GM10266 (cell line): ENCODE measurements around the gene RAD17.
"Not testable (repeated sequence)": the region's sequence is repeated elsewhere in the genome, so short reads cannot be mapped to it uniquely, and the experiment has no call there.

Experiments used
- DNase-seq: peaks from one replicate; pipeline ENCODE4 v3.0.0; 2012; ENCODE audit errors: extremely low spot score
- TF ChIP-seq, protein P1 (sequence below): IDR thresholded peaks from 2 replicates; pipeline ENCODE4 v1.5.1; 2012; ENCODE audit warnings: mild to moderate bottlenecking, low read depth; ENCODE audit not compliant: control insufficient read depth, insufficient read depth; ENCODE audit errors: missing control alignments

Gene RAD17

GRCh38 chr5:69367697-69368279, 1.8 kb upstream of the RAD17 start:
- DNase-seq: no peak
- TF ChIP-seq, protein P1, sequence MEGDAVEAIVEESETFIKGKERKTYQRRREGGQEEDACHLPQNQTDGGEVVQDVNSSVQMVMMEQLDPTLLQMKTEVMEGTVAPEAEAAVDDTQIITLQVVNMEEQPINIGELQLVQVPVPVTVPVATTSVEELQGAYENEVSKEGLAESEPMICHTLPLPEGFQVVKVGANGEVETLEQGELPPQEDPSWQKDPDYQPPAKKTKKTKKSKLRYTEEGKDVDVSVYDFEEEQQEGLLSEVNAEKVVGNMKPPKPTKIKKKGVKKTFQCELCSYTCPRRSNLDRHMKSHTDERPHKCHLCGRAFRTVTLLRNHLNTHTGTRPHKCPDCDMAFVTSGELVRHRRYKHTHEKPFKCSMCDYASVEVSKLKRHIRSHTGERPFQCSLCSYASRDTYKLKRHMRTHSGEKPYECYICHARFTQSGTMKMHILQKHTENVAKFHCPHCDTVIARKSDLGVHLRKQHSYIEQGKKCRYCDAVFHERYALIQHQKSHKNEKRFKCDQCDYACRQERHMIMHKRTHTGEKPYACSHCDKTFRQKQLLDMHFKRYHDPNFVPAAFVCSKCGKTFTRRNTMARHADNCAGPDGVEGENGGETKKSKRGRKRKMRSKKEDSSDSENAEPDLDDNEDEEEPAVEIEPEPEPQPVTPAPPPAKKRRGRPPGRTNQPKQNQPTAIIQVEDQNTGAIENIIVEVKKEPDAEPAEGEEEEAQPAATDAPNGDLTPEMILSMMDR: peak; percentile 13

DNA sequence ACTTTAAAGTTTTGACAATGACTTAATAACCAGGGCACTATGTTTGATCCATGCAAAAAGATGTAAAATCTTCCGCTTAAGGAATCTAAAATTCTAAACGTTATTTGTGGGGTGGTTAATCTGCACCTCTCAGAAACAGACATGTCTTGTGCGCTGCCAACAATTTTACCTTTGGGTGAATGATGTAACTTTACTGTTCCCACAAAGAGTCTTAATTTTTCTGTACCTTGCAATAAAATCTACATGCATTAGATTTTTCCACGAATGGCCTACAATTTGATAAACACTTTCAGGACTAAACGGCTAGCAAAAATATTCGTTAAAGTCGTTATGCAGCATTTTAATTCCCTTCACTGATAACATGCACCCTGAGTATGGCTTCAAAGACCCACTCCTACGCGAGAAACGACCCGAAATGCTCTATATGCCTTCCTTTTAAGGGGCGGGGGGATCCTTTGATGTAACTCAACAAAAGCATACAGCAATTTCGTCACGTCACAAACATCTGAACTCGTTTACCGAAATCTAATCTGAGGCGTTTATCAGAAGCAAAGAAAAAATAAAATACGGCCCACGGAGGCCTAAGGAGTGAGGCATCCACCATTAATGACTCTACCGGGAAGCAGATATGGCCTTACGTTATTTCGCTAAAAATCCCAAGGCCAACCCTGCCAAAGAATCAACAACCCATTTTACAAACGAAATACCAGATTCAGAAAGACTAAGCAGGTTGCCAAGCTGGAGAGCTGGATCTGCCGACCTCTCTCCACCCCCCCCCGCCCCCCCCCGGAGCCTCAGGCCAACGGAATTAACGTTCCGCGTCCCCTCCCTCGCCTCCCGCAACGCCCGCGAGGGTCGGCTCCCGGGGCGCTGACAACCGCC, 919 bp upstream of the RAD17 start:
- DNase-seq: no peak
- TF ChIP-seq, protein P1: no peak

- not testable (repeated sequence) for DNase-seq
Observed at GRCh38 chr5:69370335-69370734, 717 bp downstream of the RAD17 start.

DNA sequence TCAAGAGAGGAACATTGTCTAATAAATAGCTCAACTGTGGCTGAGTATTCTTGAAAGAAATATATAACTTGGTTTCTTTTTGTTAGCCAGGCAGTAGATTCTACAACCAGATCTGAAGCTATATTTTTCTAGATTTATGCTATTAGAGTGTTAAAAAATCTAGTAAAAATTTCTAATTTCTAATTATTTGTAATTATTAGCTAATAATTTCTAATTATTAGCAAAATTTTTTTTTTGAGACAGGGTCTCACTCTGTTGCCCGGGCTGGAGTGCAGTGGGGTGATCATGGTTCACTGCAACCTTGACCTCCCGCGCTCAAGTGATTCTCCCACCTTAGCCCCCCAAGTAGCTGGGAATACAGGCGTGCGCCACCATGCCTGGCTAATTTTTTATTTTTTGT, 2.8 kb downstream of the RAD17 start:
- no peak for DNase-seq
- TF ChIP-seq, protein P1: no peak

GRCh38 chr5:69374911-69375446, 5.4 kb downstream of the RAD17 start:
- TF ChIP-seq, protein P1: no peak
- peak; percentile 36 for DNase-seq

DNA sequence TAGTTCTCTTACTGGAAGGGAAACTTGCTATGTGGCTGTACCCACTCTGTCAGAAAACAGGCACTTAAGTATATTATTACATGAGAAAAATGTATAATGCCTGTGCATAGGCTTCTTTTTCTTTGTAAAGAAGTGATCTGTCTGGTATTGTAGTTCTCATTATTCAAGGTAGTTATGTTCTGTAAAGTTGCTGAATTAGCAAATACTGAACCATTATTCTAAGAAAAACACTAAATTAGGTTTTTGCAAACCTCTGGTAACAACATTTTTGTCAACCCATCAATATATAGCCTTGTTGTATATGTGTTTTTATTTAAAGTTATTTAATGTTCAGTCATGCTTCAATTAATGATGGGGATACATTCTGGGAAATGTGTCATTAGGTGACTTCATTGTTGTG, 8.8 kb downstream of the RAD17 start:
- TF ChIP-seq, protein P1: no peak
- DNase-seq: no peak

DNA sequence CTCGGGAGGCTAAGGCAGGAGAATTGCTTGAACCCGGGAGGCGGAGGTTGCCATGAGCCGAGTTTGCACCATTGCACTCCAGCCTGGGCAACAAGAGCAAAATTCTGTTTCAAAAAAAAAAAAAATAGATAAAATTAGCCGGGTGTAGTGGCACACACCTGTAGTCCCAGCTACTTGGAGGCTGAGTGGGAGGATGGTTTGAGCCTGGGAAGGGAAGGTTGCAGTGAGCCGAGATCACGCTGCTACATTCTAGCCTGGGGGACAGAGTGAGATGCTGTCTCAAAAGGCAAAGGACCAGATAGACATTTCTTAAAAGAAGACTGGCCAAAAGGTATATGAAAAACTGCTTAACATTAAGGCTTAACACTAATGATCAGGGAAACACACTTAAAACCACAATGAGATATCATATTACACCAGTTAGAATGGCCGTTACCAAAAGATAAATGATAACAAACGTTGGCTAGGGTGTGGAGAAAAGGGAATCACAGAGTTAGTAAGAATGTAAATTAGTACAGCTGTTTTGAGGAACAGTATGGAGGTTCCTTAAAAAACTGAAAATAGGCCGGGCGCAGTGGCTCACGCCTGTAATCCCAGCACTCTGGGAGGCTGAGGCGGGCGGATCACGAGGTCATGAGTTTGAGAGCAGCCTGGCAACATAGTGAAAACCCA, 35.2 kb downstream of the RAD17 start:
- TF ChIP-seq, protein P1: no peak
- no peak for DNase-seq
